DOHH2 (cell line): ENCODE measurements around the gene IRF2.

ENCODE experiments used
- H3F3A ChIP-seq: fragments of 200-600 bp; sonication (generic), shearing (Covaris generic); 2 replicates; pipeline ENCODE4 v1.6.0; 2016; ENCODE audit warnings: antibody characterized with exemption, mild to moderate bottlenecking; ENCODE audit not compliant: control insufficient read depth, insufficient read depth
- H3K27ac ChIP-seq: fragments of 200-600 bp; sonication (generic); 2 replicates; pipeline ENCODE4 v1.5.1; 2014; ENCODE audit warnings: low read depth, mild to moderate bottlenecking, low read length, moderate library complexity
- H3K27me3 ChIP-seq: fragments of 200-600 bp; sonication (generic); 2 replicates; pipeline ENCODE4 v1.6.1; 2014; ENCODE audit warnings: mild to moderate bottlenecking, low read length, mixed read lengths; ENCODE audit not compliant: control insufficient read depth
- H3K36me3 ChIP-seq: fragments of 200-600 bp; sonication (generic); 2 replicates; pipeline ENCODE4 v1.6.1; 2014; ENCODE audit warnings: mild to moderate bottlenecking, low read length, moderate library complexity, mixed read lengths; ENCODE audit not compliant: control insufficient read depth
- H3K4me1 ChIP-seq: fragments of 200-600 bp; sonication (generic); 2 replicates; pipeline ENCODE4 v1.6.1; 2014; ENCODE audit warnings: mild to moderate bottlenecking, low read length, mixed read lengths; ENCODE audit not compliant: control insufficient read depth
- H3K4me2 ChIP-seq: fragments of 200-600 bp; sonication (generic); 2 replicates; pipeline ENCODE4 v1.6.0; 2014; ENCODE audit warnings: mild to moderate bottlenecking, low read length, moderate library complexity
- H3K4me3 ChIP-seq: fragments of 200-600 bp; sonication (generic); 2 replicates; pipeline ENCODE4 v1.5.1; 2014; ENCODE audit warnings: mild to moderate bottlenecking, low read length, mixed read lengths
- H3K79me2 ChIP-seq: fragments of 200-600 bp; sonication (generic); 2 replicates; pipeline ENCODE4 v1.6.1; 2014; ENCODE audit warnings: mild to moderate bottlenecking, low read length, mixed read lengths; ENCODE audit not compliant: control insufficient read depth
- H3K9me2 ChIP-seq: fragments of 200-600 bp; sonication (generic); replicated peaks from 2 replicates; pipeline ENCODE4 v1.6.1; 2014; ENCODE audit warnings: mild to moderate bottlenecking, low read length, mixed read lengths; ENCODE audit not compliant: control insufficient read depth
- H3K9me3 ChIP-seq: fragments of 200-600 bp; sonication (generic); 2 replicates; pipeline ENCODE4 v1.6.1; 2014; ENCODE audit warnings: antibody characterized with exemption, low read length, mixed read lengths; ENCODE audit not compliant: control insufficient read depth, insufficient read depth
- H4K20me1 ChIP-seq: fragments of 200-600 bp; sonication (generic); 2 replicates; pipeline ENCODE4 v1.6.0; 2014; ENCODE audit warnings: low read depth, mild to moderate bottlenecking, antibody characterized with exemption, low read length, moderate library complexity; ENCODE audit not compliant: control insufficient read depth, insufficient read depth
- CTCF ChIP-seq: fragments of 200-600 bp; sonication (generic); IDR thresholded peaks from one replicate; pipeline ENCODE4 v1.5.1; 2014; ENCODE audit warnings: antibody characterized with exemption, mild to moderate bottlenecking, low read depth, low read length; ENCODE audit not compliant: poor library complexity, severe bottlenecking
- EZH2phosphoT487 ChIP-seq: fragments of 200-600 bp; sonication (generic); IDR thresholded peaks from 2 replicates; pipeline ENCODE4 v1.6.1; 2017; ENCODE audit warnings: borderline replicate concordance, mild to moderate bottlenecking, antibody characterized with exemption, low read length, moderate library complexity, mixed read lengths

IRF2 gene

GRCh38 chr4:184384810-184385557 lies 89.4 kb downstream of the IRF2 start:
- Histone ChIP-seq H3K27me3 (peaks cover 57% of the 10 kb centered on the region), H3K4me1 (peaks cover 76% of the 10 kb centered on the region), H4K20me1 (peaks cover 14% of the 10 kb centered on the region), H3K79me2 (no peaks in the 10 kb centered on the region), H3K9me3 (0 out of 2 replicates have a peak, but pooled peaks cover under 1% of the 10 kb centered on the region), H3K36me3 (peaks cover 5% of the 10 kb centered on the region; the same call in 1 of the 2 replicates), H3K4me2 (peak overlapping the region; percentile 79), H3K9me2 (no peaks in the 10 kb centered on the region), H3K27ac (no peak overlapping the region), H3F3A (peaks cover 23% of the 10 kb centered on the region), H3K4me3 (peak overlapping the region; percentile 64)
- TF ChIP-seq CTCF: no peak
- TF ChIP-seq EZH2phosphoT487: no peak

GRCh38 chr4:184384056-184384809 lies 90.1 kb downstream of the IRF2 start:
- H3K9me2 ChIP-seq: no peaks in the 10 kb centered on the region
- TF ChIP-seq CTCF (no peak), EZH2phosphoT487 (0 out of 2 replicates have a peak, but pooled peaks have one; percentile 55)
- H3F3A ChIP-seq: peaks cover 20% of the 10 kb centered on the region
- no peaks in the 10 kb centered on the region for H3K79me2 ChIP-seq
- 0 out of 2 replicates have a peak, but pooled peaks cover 2% of the 10 kb centered on the region for H3K9me3 ChIP-seq
- peaks cover 14% of the 10 kb centered on the region for H4K20me1 ChIP-seq
- H3K4me1 ChIP-seq: peaks cover 76% of the 10 kb centered on the region
- H3K36me3 ChIP-seq: peaks cover 5% of the 10 kb centered on the region; the same call in 1 of the 2 replicates
- H3K27ac ChIP-seq: peak overlapping the region; percentile 47; the same call in 1 of the 2 replicates
- H3K4me2 ChIP-seq: peak overlapping the region; percentile 79
- peaks cover 57% of the 10 kb centered on the region for H3K27me3 ChIP-seq
- H3K4me3 ChIP-seq: peak overlapping the region; percentile 64

GRCh38 chr4:184383497-184384055 lies 90.8 kb downstream of the IRF2 start:
- H3K4me3 ChIP-seq: peak overlapping the region; percentile 64
- TF ChIP-seq EZH2phosphoT487: no peak
- no peak for TF ChIP-seq CTCF
- no peaks in the 10 kb centered on the region for H3K79me2 ChIP-seq
- peaks cover 14% of the 10 kb centered on the region; the same call in 1 of the 2 replicates for H4K20me1 ChIP-seq
- H3K9me3 ChIP-seq: 0 out of 2 replicates have a peak, but pooled peaks cover 2% of the 10 kb centered on the region
- H3F3A ChIP-seq: peaks cover 19% of the 10 kb centered on the region
- no peaks in the 10 kb centered on the region for H3K9me2 ChIP-seq
- peak overlapping the region; percentile 79 for H3K4me2 ChIP-seq
- H3K27me3 ChIP-seq: peaks cover 60% of the 10 kb centered on the region
- H3K4me1 ChIP-seq: peaks cover 70% of the 10 kb centered on the region
- peaks cover 4% of the 10 kb centered on the region; the same call in 1 of the 2 replicates for H3K36me3 ChIP-seq
- peak overlapping the region; percentile 47; the same call in 1 of the 2 replicates for H3K27ac ChIP-seq
